Midbrain (tissue), 1 donor: ENCODE data around the gene SPTBN5.

ENCODE experiments used
- DNase-seq: peaks from one replicate; lab custom pipeline; 2025; lab: John Stamatoyannopoulos, UW

Gene SPTBN5

GRCh38 chr15:41883484-41883825, 10.4 kb downstream of the SPTBN5 start:
- no peak for DNase-seq

- DNase-seq = no peak
These were observed 11.0 kb downstream of the SPTBN5 start for GRCh38 chr15:41882689-41883483.

GRCh38 chr15:41881920-41882688, 11.7 kb downstream of the SPTBN5 start:
- DNase-seq = no peak

GRCh38 chr15:41881550-41881919, 12.3 kb downstream of the SPTBN5 start:
- no peak for DNase-seq

GRCh38 chr15:41881086-41881485, 12.8 kb downstream of the SPTBN5 start:
- DNase-seq = no peak

GRCh38 chr15:41880156-41880877, 13.5 kb downstream of the SPTBN5 start:
- DNase-seq = no peak

GRCh38 chr15:41879321-41879845, 14.5 kb downstream of the SPTBN5 start:
- DNase-seq = no peak

- no peak for DNase-seq
These were observed 15.5 kb downstream of the SPTBN5 start for GRCh38 chr15:41878355-41878699.

GRCh38 chr15:41877631-41878354, 16.1 kb downstream of the SPTBN5 start:
- no peak for DNase-seq

GRCh38 chr15:41876689-41877088, 17.2 kb downstream of the SPTBN5 start:
- no peak for DNase-seq

- no peak for DNase-seq
These were observed 17.8 kb downstream of the SPTBN5 start for GRCh38 chr15:41876007-41876406.

- DNase-seq = no peak
These were observed 19.1 kb downstream of the SPTBN5 start for GRCh38 chr15:41874736-41875135.

- no peak for DNase-seq
These were observed 20.1 kb downstream of the SPTBN5 start for GRCh38 chr15:41873711-41874110.

GRCh38 chr15:41872166-41872747, 21.6 kb downstream of the SPTBN5 start:
- DNase-seq = no peak

GRCh38 chr15:41871175-41871905, 22.5 kb downstream of the SPTBN5 start:
- DNase-seq = no peak

GRCh38 chr15:41870689-41871081, 23.2 kb downstream of the SPTBN5 start:
- DNase-seq = no peak

- no peak for DNase-seq
These were observed 23.8 kb downstream of the SPTBN5 start for GRCh38 chr15:41869770-41870688.

- no peak for DNase-seq
These were observed 25.5 kb downstream of the SPTBN5 start for GRCh38 chr15:41868321-41868720.

GRCh38 chr15:41866872-41867579, 26.8 kb downstream of the SPTBN5 start:
- no peak for DNase-seq
